ENCODE measurements around the gene HIGD1A. TPM values are rescaled to one million over a fixed set of nuclear protein-coding genes. Genes with fewer than 3 reads are reported as not detected.

HIGD1A gene
- total RNA-seq, 1 donor from 2014 or later: 190 TPM

DNA sequence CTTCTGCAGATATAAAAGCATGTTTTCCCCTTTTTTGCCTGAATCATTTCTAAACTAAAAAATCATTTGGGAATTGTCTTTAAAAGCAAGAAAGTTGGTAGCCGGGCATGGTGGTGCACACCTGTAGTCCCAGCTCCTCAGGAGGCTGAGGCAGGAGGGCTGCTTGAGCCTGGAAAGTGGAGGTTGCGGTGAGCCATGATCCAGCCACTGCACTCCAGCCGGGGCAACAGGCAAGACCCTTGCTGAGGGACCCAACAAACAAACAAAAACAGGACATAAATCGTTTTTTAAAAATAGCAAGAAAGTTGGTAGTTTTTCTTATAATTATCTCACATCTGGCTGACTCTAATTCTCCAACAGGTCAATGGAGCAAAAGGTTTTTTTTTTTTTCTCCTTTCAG, 2.5 kb downstream of the HIGD1A start:
- Histone ChIP-seq H3K27me3 (ENCODE audit: control insufficient read depth, insufficient read depth, low read length) (no peaks in the 10 kb centered on the region), H3K36me3 (ENCODE audit: control insufficient read depth, insufficient read depth, low read length) (no peaks in the 10 kb centered on the region), H3K4me3 (ENCODE audit: low read depth, low read length) (no peak overlapping the region)
- no peak for DNase-seq (ENCODE audit: low read depth)
- TF ChIP-seq, protein P1, sequence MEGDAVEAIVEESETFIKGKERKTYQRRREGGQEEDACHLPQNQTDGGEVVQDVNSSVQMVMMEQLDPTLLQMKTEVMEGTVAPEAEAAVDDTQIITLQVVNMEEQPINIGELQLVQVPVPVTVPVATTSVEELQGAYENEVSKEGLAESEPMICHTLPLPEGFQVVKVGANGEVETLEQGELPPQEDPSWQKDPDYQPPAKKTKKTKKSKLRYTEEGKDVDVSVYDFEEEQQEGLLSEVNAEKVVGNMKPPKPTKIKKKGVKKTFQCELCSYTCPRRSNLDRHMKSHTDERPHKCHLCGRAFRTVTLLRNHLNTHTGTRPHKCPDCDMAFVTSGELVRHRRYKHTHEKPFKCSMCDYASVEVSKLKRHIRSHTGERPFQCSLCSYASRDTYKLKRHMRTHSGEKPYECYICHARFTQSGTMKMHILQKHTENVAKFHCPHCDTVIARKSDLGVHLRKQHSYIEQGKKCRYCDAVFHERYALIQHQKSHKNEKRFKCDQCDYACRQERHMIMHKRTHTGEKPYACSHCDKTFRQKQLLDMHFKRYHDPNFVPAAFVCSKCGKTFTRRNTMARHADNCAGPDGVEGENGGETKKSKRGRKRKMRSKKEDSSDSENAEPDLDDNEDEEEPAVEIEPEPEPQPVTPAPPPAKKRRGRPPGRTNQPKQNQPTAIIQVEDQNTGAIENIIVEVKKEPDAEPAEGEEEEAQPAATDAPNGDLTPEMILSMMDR (IDR thresholded peaks at IDR 0.05; ENCODE audit: insufficient read depth, low read length, poor library complexity, severe bottlenecking): no peak

DNA sequence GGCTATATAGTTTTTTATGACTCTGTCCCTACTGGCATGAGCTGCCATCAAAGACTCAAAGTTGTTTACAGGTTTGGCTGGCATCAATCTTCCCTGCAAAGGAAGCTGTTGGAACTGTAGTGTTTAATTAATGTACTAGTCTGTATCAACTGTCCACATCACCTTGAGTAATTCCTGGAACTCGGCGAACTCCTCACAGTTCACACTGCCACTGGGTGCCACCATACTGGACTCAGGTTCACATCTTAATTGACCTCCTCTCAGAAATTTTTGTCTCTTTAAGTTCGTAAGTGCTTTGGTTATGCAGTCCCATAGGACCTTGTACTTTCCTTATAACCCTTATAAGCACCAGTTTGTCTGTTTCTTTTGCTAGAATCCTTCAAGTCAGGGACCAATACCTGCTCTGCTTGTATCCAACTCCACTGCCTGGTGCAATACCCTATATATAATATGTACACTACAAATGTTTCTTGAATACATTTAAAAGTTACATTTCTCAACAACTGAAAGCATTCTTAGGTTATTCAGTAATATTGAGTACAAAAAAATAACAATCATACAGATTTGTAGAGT, 3.2 kb downstream of the HIGD1A start:
- DNase-seq (ENCODE audit: low read depth): no peak
- no peak overlapping the region for H3K4me3 ChIP-seq (ENCODE audit: low read depth, low read length)
- TF ChIP-seq, protein P1 (IDR thresholded peaks at IDR 0.05; ENCODE audit: insufficient read depth, low read length, poor library complexity, severe bottlenecking): no peak
- H3K36me3 ChIP-seq (ENCODE audit: control insufficient read depth, insufficient read depth, low read length): no peaks in the 10 kb centered on the region
- no peaks in the 10 kb centered on the region for H3K27me3 ChIP-seq (ENCODE audit: control insufficient read depth, insufficient read depth, low read length)

DNA sequence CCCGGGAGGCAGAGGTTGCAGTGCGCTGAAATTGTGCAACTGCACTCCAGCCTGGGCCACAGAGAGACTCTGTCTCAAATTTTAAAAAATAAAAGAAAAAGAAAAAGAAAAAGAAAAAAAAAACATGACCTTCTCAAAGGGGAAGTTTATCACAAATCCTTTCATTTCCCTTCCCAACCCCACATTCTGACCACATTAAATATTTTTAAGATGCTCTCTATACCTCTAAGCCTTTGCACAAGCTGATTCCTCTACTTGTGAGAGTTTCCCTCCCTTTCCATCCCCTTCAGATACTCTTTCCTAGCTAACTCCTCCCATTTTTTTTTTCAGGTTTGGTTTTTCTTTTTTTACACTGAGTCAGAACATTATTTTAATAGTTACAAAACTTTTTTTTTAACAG, 4.0 kb downstream of the HIGD1A start:
- Histone ChIP-seq H3K27me3 (ENCODE audit: control insufficient read depth, insufficient read depth, low read length) (no peaks in the 10 kb centered on the region), H3K4me3 (ENCODE audit: low read depth, low read length) (no peak overlapping the region), H3K36me3 (ENCODE audit: control insufficient read depth, insufficient read depth, low read length) (no peaks in the 10 kb centered on the region)
- DNase-seq (ENCODE audit: low read depth): no peak
- TF ChIP-seq, protein P1 (IDR thresholded peaks at IDR 0.05; ENCODE audit: insufficient read depth, low read length, poor library complexity, severe bottlenecking): no peak

DNA sequence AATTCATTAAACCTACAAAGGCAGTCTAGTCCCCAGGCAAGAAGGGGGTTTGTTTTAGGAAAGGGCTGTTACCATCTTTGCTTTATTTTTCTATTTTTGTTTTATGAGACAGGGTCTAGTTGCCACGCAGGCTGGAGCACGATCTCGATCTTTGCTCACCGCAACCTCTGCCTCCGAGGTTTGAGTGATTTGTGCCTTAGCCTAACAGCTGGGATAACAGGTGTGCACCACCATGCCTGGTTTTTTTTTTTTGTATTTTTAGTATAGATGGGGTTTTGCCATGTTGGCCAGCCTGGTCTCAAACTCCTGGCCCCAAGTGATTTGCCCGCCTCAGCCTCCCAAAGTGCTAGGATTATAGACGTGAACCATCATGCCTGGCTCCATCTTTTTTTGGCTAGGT, 4.9 kb downstream of the HIGD1A start:
- no peaks in the 10 kb centered on the region for H3K27me3 ChIP-seq (ENCODE audit: control insufficient read depth, insufficient read depth, low read length)
- no peaks in the 10 kb centered on the region for H3K36me3 ChIP-seq (ENCODE audit: control insufficient read depth, insufficient read depth, low read length)
- TF ChIP-seq, protein P1 (IDR thresholded peaks at IDR 0.05; ENCODE audit: insufficient read depth, low read length, poor library complexity, severe bottlenecking): no peak

DNA sequence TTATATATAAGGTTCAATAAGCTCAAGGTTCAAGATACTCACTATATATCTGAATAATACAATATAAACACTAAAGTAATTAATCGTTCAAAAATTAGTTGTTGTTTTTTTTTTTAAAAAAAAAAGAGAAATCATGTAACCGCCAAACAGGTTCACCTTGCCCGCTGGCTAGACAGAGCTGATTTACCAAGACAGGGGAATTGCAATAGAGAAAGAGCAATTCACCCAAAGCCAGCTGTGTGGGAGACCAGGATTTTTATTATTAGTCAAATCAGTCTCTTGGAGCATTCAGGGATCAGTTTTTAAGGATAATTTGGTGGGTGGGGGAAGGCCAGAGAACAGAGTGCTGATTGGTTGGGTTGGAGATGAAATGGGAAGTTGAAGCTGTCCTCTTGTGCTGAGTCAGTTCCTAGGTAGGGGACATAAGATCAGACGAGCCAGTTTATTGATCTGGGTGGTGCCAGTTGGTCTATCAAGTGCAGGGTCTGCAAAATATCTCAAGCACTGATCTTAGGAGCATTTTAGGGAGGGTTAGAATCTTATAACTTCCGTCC, 7.9 kb downstream of the HIGD1A start:
- Histone ChIP-seq H3K27me3 (ENCODE audit: control insufficient read depth, insufficient read depth, low read length) (no peaks in the 10 kb centered on the region), H3K36me3 (ENCODE audit: control insufficient read depth, insufficient read depth, low read length) (no peaks in the 10 kb centered on the region), H3K4me3 (ENCODE audit: low read depth, low read length) (no peak overlapping the region)
- no peak for DNase-seq (ENCODE audit: low read depth)
- TF ChIP-seq, protein P1 (IDR thresholded peaks at IDR 0.05; ENCODE audit: insufficient read depth, low read length, poor library complexity, severe bottlenecking): no peak

More for the DNA sequence above, 4.9 kb downstream of the HIGD1A start:
- no peak for DNase-seq (ENCODE audit: low read depth)
- H3K4me3 ChIP-seq (ENCODE audit: low read depth, low read length): no peak overlapping the region
